Ammon's horn (tissue), 1 donor: ENCODE data around the gene HES4.
"Not testable (repeated sequence)": the region's sequence is repeated elsewhere in the genome, so short reads cannot be mapped to it uniquely, and the experiment has no call there.

Experiments
- DNase-seq: peaks from one replicate; pipeline ENCODE4 v3.0.0-alpha.2; 2016; ENCODE audit warnings: low spot score

The HES4 gene

DNA sequence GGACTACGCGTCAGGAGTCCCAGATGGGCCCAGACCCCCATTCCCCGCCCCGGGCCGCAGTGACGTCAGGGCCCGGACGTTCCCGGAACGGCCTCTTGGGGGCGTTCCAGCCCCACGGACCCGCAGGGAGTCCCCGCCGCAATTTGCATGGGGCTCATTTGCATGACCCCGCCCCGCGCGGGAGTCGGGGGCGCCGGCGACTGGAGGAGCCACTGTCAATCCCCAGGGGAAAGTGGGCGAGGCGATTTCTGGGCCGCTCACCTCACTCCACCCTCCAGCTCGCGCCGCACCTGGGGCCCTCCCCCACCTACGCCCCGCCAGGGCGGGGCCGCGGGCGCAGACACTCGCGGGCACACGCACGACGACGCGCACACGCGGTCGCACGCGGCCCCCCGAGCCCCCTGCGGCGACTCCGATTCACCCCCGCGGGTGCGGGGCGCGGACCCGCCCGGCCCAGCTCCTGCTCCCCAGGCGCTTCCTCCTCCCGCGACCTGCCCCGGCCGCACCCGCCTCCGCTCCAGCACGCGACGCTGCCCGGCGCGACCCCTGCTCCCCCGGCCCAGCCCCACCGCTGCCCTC, 33.2 kb upstream of the HES4 start:
- DNase-seq = peak; percentile 86

DNA sequence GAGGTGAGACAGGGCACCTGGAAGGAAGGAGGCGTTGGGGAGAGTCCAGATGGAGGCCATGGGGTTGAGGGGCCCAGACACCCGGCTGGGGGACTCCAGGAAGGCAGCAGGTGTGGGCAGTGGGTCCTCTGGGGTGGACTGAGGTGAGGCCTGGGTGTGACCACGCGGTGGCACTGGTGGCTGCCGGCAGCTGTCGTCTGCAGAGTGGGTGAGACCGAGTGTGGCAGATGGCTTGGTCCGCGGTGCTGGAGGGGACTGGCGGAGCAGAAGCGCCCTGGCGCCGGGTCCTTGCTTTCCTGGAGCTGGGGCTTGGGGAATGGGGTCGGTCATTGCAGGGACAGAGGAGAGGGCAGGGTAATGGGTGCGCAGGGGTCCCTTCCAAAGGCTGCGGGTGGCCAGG, 32.5 kb upstream of the HES4 start:
- no peak for DNase-seq

DNA sequence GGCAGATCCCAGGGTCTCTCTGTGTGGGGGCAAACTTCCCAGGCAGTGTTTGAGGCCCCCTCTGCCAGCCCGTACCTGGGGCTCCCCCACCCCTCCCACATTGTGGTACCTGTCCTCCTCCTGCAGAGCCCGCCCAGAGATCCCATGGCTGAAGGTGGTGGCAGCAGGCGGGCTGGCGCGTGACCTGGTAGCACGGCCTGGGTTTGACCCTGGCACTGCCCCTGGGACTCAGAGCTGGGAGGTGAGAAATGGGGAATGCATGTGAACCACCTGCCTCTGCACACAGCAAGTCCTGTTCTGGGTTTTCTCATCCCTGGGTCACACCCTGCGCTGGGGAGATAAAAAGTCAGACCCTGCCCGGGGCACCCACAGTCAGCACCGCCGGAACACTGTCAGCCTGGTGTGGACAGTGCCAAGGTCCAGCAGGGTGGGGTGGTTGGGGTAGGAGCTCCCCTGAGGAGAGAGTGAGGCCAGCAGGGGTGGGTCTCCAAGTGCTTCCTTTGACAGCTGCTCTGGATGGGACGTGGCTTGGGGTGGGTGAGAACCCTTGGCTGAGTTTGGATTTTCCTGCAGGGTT, 31.9 kb upstream of the HES4 start:
- DNase-seq = no peak

GRCh38 chr1:1030867-1031658, 31.2 kb upstream of the HES4 start:
- DNase-seq = peak; percentile 44

GRCh38 chr1:1027791-1028190, 27.9 kb upstream of the HES4 start:
- no peak for DNase-seq

GRCh38 chr1:1026599-1027413, 26.9 kb upstream of the HES4 start:
- DNase-seq = no peak

- DNase-seq = no peak
These were observed 25.8 kb upstream of the HES4 start for GRCh38 chr1:1025730-1026129.

DNA sequence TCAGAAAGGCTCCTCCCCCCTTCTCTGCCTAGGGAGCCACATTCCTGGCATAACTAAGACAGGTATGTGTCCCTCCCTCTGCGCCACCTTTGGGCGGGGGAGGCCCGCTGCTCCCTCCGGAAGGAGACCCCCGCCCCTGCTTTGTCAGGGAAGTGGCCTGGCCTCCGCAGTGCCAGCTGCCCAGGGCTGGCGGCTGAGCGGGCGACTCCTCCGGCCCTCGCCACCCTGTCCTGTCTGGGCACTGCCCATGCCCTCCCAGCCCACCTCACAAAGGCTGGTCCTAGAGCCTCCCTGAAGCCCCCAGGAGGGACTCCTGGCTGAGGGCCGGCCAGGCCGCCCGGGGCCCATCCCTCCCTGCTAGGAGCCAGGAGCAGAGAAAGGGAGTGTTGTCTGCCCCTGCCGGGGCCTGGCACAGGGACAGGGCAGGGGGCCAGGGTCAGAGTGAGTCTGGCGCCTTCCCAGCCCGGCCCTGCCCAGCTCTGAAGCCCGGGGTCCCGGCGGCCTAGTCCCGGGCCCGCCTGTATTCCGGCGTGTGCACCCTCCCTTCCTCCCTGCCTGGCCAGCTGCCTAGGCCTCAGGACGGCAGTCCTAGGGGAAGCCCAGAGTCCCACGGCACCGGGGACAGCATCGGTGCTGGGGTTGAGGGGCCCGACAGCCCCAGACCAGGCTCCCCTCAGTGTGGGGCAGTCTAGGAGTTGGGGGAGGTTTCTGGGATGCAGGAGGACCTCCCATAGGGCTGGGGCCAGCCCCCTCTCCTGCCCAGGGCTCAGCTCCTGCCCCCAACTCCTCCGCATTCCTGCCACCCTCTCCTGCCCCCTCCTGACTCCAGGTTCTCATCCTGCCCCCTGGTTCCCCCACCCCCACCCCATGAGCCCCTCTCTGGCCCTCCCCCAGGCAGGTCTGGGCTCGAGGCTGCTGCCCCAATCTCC, 25.1 kb upstream of the HES4 start:
- DNase-seq = no peak

GRCh38 chr1:1024149-1024770, 24.4 kb upstream of the HES4 start:
- DNase-seq = no peak

DNA sequence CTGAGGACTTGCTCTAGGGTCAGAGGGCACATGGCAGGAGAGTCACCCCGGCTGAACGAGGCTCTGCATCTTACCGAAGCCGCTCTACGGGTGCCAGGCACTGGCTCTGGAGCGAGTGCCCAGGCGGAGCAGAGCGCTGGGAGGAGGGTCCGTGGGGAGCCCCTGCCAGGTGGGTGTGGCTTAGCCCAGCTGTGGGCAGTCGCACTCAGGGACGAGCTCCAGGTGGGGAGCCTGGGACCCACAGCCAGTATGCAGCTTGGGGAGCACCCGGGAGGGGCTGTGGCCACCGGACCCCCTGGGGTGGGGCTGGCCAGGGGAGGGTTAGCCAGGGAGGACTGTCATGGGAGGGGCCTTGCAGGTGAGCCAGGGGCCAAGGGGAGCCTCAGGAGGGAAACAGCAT, 23.8 kb upstream of the HES4 start:
- no peak for DNase-seq

GRCh38 chr1:1022302-1023009, 22.6 kb upstream of the HES4 start:
- no peak for DNase-seq

- no peak for DNase-seq
These were observed 22.0 kb upstream of the HES4 start for GRCh38 chr1:1021920-1022259.

DNA sequence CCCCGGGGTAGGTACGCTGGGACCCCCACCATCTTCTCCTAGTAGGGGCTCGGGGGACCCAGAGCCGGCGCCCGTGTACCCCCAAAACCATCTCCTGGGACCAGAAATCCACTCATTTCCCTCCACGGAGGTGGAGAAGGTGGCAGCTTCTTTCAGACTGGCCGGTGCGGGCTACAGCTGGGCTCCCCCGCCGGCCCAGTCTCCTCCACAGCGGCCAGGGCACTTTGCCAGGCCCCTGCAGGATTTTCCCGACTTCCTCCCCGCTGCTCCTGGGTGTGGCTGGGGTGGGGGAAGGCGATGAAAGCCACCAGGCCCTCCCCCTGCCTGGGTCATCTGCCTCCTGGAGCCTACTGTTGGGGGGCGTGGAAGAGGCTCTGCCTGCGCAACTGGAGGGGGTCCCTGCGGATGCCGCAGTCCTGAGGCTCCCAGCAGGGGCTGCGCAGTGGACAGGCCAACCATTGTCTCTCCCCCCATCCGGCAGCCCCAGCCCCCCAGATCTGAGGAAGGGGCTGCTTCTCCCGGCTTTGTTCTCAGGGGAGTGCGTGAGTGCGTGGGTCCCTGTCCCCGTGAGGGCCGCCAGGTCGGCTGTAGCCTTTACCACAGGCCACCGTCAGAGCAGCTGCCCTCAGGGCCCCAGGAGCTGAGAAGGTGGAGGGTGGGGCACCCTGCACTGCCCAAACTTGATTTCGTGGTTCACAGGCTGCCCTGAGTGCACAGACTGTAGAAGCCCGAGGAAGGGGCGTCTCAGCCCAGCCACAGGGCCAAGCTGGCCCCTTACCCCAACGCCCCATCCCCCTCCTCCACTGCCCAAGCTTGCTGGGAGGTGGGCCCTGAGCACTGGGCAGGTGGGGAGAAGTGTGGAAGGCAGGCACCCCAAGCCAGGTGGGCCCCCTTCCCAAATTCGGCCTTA, 21.4 kb upstream of the HES4 start:
- DNase-seq = no peak

GRCh38 chr1:1020415-1021009, 20.6 kb upstream of the HES4 start:
- DNase-seq = no peak

DNA sequence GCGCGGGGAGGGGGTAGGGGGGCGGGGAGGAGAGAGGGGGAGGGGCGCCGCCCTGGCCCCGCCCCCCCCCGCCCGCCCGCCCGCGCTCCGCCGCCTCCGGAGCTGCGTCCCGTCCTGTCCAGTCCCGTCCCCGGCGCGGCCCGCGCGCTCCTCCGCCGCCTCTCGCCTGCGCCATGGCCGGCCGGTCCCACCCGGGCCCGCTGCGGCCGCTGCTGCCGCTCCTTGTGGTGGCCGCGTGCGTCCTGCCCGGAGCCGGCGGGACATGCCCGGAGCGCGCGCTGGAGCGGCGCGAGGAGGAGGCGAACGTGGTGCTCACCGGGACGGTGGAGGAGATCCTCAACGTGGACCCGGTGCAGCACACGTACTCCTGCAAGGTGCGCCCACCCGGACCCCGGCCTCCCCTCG, 20.1 kb upstream of the HES4 start, which contains the start of gene AGRN:
Gene AGRN, plus strand, starts transcription at position 121 of the 405 bp plus-strand sequence. Its CDS starts 53 bp downstream, at position 174.
- DNase-seq = peak; percentile 61

- peak; percentile 80 for DNase-seq
These were observed 19.5 kb upstream of the HES4 start for GRCh38 chr1:1019122-1019999.

GRCh38 chr1:1018321-1018685, 18.4 kb upstream of the HES4 start:
- not testable (repeated sequence) for DNase-seq
